HepG2 (cell line): ENCODE results near the gene CUL9. TPM values are rescaled to one million over a fixed set of nuclear protein-coding genes. Genes with fewer than 3 reads are reported as not detected.

ENCODE experiments used
- ARNT ChIP-seq: fragments of 450-650 bp; IDR thresholded peaks from 2 replicates; pipeline ENCODE4 v1.6.1; 2017
- DNMT1 ChIP-seq: sonication (generic); formaldehyde crosslinking; IDR thresholded peaks from 2 replicates; pipeline ENCODE4 v1.5.1; 2020; ENCODE audit warnings: mild to moderate bottlenecking, missing genetic modification reagents
- HNRNPUL1 ChIP-seq: fragments of 200-400 bp; formaldehyde crosslinking; IDR thresholded peaks from 2 replicates; pipeline ENCODE4 v1.6.1; 2017; ENCODE audit warnings: low read depth, mild to moderate bottlenecking, low read length, moderate library complexity
- IKZF1 ChIP-seq: fragments of 450-650 bp; IDR thresholded peaks from 2 replicates; pipeline ENCODE4 v1.7.1; 2016
- KLF12 ChIP-seq: sonication (generic); formaldehyde crosslinking; IDR thresholded peaks from 2 replicates; pipeline ENCODE4 v1.4.0; 2020; ENCODE audit warnings: missing genetic modification reagents, borderline replicate concordance
- MAFF ChIP-seq: IDR thresholded peaks from 2 replicates; pipeline ENCODE4 v1.6.1; 2011; ENCODE audit warnings: low read depth, low read length, improper control_type of control experiment
- MBNL3 ChIP-seq: fragments of 250-450 bp; sonication (Bioruptor Pico); conservative IDR thresholded peaks from 2 replicates; pipeline ENCODE4 v1.8.0; 2022; ENCODE audit warnings: mild to moderate bottlenecking, inconsistent platforms
- PATZ1 ChIP-seq: sonication (generic); formaldehyde crosslinking; IDR thresholded peaks from 2 replicates; pipeline ENCODE4 v1.4.0; 2020; ENCODE audit warnings: missing genetic modification reagents
- PAWR ChIP-seq: sonication (generic); formaldehyde crosslinking; IDR thresholded peaks from 2 replicates; pipeline ENCODE4 v1.4.0; 2020; ENCODE audit warnings: missing genetic modification reagents, mild to moderate bottlenecking, borderline replicate concordance
- PHF21A ChIP-seq: sonication (generic); formaldehyde crosslinking; IDR thresholded peaks from 2 replicates; pipeline ENCODE4 v1.5.0; 2020; ENCODE audit warnings: mild to moderate bottlenecking, missing genetic modification reagents
- PHF8 ChIP-seq: sonication (generic); formaldehyde crosslinking; IDR thresholded peaks from 2 replicates; pipeline ENCODE4 v1.5.0; 2020; ENCODE audit warnings: missing genetic modification reagents
- POGZ ChIP-seq: sonication (generic); formaldehyde crosslinking; IDR thresholded peaks from 2 replicates; pipeline ENCODE4 v1.4.0; 2020; ENCODE audit warnings: mild to moderate bottlenecking, missing genetic modification reagents
- TBX3 ChIP-seq: fragments of 450-650 bp; IDR thresholded peaks from 2 replicates; pipeline ENCODE4 v1.6.1; 2017; ENCODE audit warnings: antibody characterized with exemption, mild to moderate bottlenecking, inconsistent platforms, borderline replicate concordance
- ZGPAT ChIP-seq: IDR thresholded peaks from 2 replicates; pipeline ENCODE4 v1.6.1; 2016; ENCODE audit warnings: mild to moderate bottlenecking
- ZNF205 ChIP-seq: IDR thresholded peaks from 2 replicates; pipeline ENCODE4 v1.6.1; 2018; ENCODE audit warnings: missing biosample characterization, missing genetic modification reagents
- ZNF512B ChIP-seq: sonication (generic); formaldehyde crosslinking; IDR thresholded peaks from 2 replicates; pipeline ENCODE4 v1.5.1; 2020; ENCODE audit warnings: missing genetic modification reagents, mild to moderate bottlenecking, borderline replicate concordance
- ZNF546 ChIP-seq: sonication (generic); formaldehyde crosslinking; conservative IDR thresholded peaks from 2 replicates; pipeline ENCODE4 v1.8.1; 2023; ENCODE audit warnings: mild to moderate bottlenecking, missing genetic modification reagents
- ZNF558 ChIP-seq: sonication (generic); formaldehyde crosslinking; IDR thresholded peaks from 2 replicates; pipeline ENCODE4 v1.9.0; 2022; ENCODE audit warnings: mild to moderate bottlenecking, missing genetic modification reagents, borderline replicate concordance
- ZNF704 ChIP-seq: sonication (generic); formaldehyde crosslinking; IDR thresholded peaks from 2 replicates; pipeline ENCODE4 v1.8.1; 2023; ENCODE audit warnings: mild to moderate bottlenecking, inconsistent platforms, moderate library complexity, missing genetic modification reagents, borderline replicate concordance
- ZNF841 ChIP-seq: sonication (generic); formaldehyde crosslinking; IDR thresholded peaks from 2 replicates; pipeline ENCODE4 v1.8.1; 2023; ENCODE audit warnings: missing genetic modification reagents, borderline replicate concordance
- polyA plus RNA-seq, 8 experiments: library from polyadenylated mRNA; depleted of rRNA in 3 of 8; stranded (reverse) in 7 of 8; unstranded in 1 of 8; fragments of >200 nt; fragmentation: Illumina TruSeq in 4 of 8; extraction: Trizol in 4 of 8; gene quantifications; 2 replicates each; pipeline versions ENCODE4 v1.2.1 to v1.2.3, GENCODE V29; 2011 to 2016; ENCODE audit warnings: low read depth in 4 of 8, missing spikeins in 1 of 8, mixed read lengths in 1 of 8; ENCODE audit not compliant: insufficient read depth in 1 of 8
- total RNA-seq, 5 experiments: library from RNA; depleted of rRNA; stranded (reverse); fragments of >200 nt; fragmentation: Illumina TruSeq; extraction: Trizol; gene quantifications; 2 replicates each; pipeline ENCODE4 v1.2.3, GENCODE V29; 2016; ENCODE audit warnings: low read depth in 1 of 5
- TF ChIP-seq, protein P1 (sequence below): sonication (generic); formaldehyde crosslinking; IDR thresholded peaks from 2 replicates; pipeline ENCODE4 v1.5.0; 2020; ENCODE audit warnings: missing genetic modification reagents

Gene CUL9
- total and polyA plus RNA-seq, 2 of the 13 experiments (the other 11 are each of a cell fraction or from before 2014, with no cell fraction given): 11.4 to 13.7 TPM

DNA sequence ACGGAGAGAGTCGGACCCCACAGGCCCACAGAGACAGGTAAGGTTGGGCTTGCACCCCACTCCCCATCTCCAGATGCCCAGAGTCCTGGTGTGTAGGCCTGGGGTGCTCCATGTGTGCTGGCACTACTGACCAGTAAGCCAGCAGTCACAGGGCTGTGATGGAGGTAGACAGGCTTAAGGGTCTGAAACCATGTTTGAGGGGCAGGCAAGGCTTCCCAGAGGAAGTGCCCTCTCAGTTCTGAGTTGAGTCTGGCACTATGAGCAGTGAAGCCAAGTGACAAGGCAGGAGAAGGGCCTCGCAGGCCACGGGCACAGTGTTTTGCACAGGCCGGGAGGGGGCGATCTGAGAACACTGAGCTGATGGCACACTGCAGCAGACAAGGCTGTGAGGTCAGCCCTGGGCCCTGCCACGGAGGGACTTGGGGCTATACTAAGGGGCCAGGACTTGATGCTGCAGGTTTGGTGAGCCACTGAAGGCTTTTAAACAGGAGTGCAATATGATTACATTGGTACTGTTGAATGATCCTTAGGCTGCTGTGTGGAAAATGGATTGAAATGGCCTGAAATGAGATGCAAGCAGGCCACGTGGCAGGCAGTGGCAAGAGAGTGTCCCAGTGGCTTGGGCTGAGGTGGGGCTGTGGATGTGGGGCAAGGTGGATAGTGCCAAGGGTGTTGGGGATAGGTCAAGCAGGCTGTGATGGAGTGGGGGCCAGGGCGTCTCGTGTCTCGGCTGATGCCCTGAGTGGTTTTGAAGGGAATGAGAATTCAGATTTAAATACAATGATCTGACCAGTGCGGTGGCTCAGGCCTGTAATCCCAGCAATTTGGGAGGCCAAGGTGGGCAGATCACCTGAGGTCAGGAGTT is 81.5 kb downstream of the CUL9 start (continued):
- peak; percentile 64 for TF ChIP-seq ZGPAT (CRISPR knock-in tag)
- TF ChIP-seq, protein P1, sequence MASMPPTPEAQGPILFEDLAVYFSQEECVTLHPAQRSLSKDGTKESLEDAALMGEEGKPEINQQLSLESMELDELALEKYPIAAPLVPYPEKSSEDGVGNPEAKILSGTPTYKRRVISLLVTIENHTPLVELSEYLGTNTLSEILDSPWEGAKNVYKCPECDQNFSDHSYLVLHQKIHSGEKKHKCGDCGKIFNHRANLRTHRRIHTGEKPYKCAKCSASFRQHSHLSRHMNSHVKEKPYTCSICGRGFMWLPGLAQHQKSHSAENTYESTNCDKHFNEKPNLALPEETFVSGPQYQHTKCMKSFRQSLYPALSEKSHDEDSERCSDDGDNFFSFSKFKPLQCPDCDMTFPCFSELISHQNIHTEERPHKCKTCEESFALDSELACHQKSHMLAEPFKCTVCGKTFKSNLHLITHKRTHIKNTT (CRISPR knock-in tag): no peak
- TF ChIP-seq ZNF704 (CRISPR knock-in tag): peak; percentile 65; the same call in 1 of the 2 replicates
- TF ChIP-seq IKZF1: no peak
- TF ChIP-seq MBNL3 (CRISPR knock-in tag): no peak
- TF ChIP-seq PHF8: peak; percentile 54; the same call in 1 of the 2 replicates
- TF ChIP-seq KLF12 (CRISPR knock-in tag): no peak
- TF ChIP-seq PAWR: no peak
- 0 out of 2 replicates have a peak, but pooled peaks have one; percentile 3 for TF ChIP-seq POGZ (CRISPR knock-in tag)
- no peak for TF ChIP-seq ZNF546 (CRISPR knock-in tag)
- no peak for TF ChIP-seq TBX3
- TF ChIP-seq DNMT1 (CRISPR knock-in tag): peak; percentile 24; the same call in 1 of the 2 replicates
- TF ChIP-seq PATZ1 (CRISPR knock-in tag): peak; percentile 74
- no peak; the same call in 1 of the 2 replicates for TF ChIP-seq PHF21A (CRISPR knock-in tag)
- peak; percentile 88 for TF ChIP-seq ZNF512B (CRISPR knock-in tag)
- no peak for TF ChIP-seq HNRNPUL1
- TF ChIP-seq ZNF558 (CRISPR knock-in tag): no peak
- no peak for TF ChIP-seq MAFF
- TF ChIP-seq ZNF205 (CRISPR knock-in tag): peak; percentile 58
- TF ChIP-seq ARNT: no peak
- no peak for TF ChIP-seq ZNF841 (CRISPR knock-in tag)
